Liver (tissue), 9 donors: ENCODE results near the gene TFAP2A. TPM values are rescaled to one million over a fixed set of nuclear protein-coding genes. Genes with fewer than 3 reads are reported as not detected.

Source experiments
- DNase-seq: peaks from one replicate; pipeline ENCODE4 v3.0.0-alpha.2; 2017; ENCODE audit warnings: low spot score
- H3K27ac ChIP-seq, 2 donors: one replicate each; pipeline ENCODE4 v1.7.0; 2013; ENCODE audit warnings: inconsistent platforms in 2 of 2, low read length in 2 of 2, control low read depth in 1 of 2, low read depth in 1 of 2, mild to moderate bottlenecking in 1 of 2
- H3K27me3 ChIP-seq, 4 donors: one replicate each; pipeline versions ENCODE4 v1.6.1 to v1.7.0; 2013; ENCODE audit warnings: low read length in 3 of 4, inconsistent platforms in 1 of 4, mild to moderate bottlenecking in 1 of 4, moderate library complexity in 1 of 4; ENCODE audit not compliant: control insufficient read depth in 4 of 4, insufficient read depth in 4 of 4
- H3K36me3 ChIP-seq, 4 donors: one replicate each; pipeline versions ENCODE4 v1.6.1 to v1.7.0; 2013; ENCODE audit warnings: low read length in 3 of 4, mild to moderate bottlenecking in 3 of 4, low read depth in 1 of 4, moderate library complexity in 1 of 4; ENCODE audit not compliant: control insufficient read depth in 4 of 4, insufficient read depth in 3 of 4
- H3K4me1 ChIP-seq, 4 donors: one replicate each; pipeline versions ENCODE4 v1.6.1 to v1.7.0; 2013; ENCODE audit warnings: low read length in 3 of 4, mild to moderate bottlenecking in 3 of 4, moderate library complexity in 1 of 4; ENCODE audit not compliant: control insufficient read depth in 4 of 4, insufficient read depth in 4 of 4
- H3K4me3 ChIP-seq, 3 donors: one replicate each; pipeline versions ENCODE4 v1.6.1 to v1.7.0; 2013; ENCODE audit warnings: low read length in 3 of 3, control low read depth in 1 of 3, low read depth in 1 of 3, mild to moderate bottlenecking in 1 of 3
- H3K9ac ChIP-seq, 2 donors: one replicate each; pipeline ENCODE4 v1.7.0; 2013; ENCODE audit warnings: low read length in 2 of 2, mild to moderate bottlenecking in 2 of 2, moderate library complexity in 2 of 2, control low read depth in 1 of 2, low read depth in 1 of 2
- H3K9me3 ChIP-seq, 4 donors: one replicate each; pipeline versions ENCODE4 v1.6.1 to v1.7.0; 2013; ENCODE audit warnings: low read length in 3 of 4; ENCODE audit not compliant: control insufficient read depth in 4 of 4
- ATF3 ChIP-seq: IDR thresholded peaks from 2 replicates; pipeline ENCODE4 v1.6.1; 2016; ENCODE audit warnings: antibody characterized with exemption
- CTCF ChIP-seq: fragments of 150-350 bp; IDR thresholded peaks from 2 replicates; pipeline ENCODE4 v1.5.1; 2017; ENCODE audit warnings: improper control_type of control experiment, low read depth, low read length; ENCODE audit not compliant: missing input control
- EGR1 ChIP-seq, 2 donors: IDR thresholded peaks; 2 replicates each; pipeline ENCODE4 v1.6.1; 2016 to 2018; ENCODE audit warnings: antibody characterized with exemption in 2 of 2, low read depth in 2 of 2
- FOXA1 ChIP-seq: IDR thresholded peaks from 2 replicates; pipeline ENCODE4 v1.6.1; 2016; ENCODE audit warnings: antibody characterized with exemption
- FOXA2 ChIP-seq: IDR thresholded peaks from 2 replicates; pipeline ENCODE4 v1.6.1; 2016; ENCODE audit warnings: antibody characterized with exemption
- GABPA ChIP-seq, 2 donors: IDR thresholded peaks in 1 of 2; conservative IDR thresholded peaks in 1 of 2; 2 replicates each; pipeline ENCODE4 v1.6.1; 2016; ENCODE audit warnings: antibody characterized with exemption in 2 of 2, mild to moderate bottlenecking in 1 of 2, moderate library complexity in 1 of 2
- HNF4A ChIP-seq, 2 donors: conservative IDR thresholded peaks; 2 replicates each; pipeline ENCODE4 v1.6.1; 2016; ENCODE audit warnings: antibody characterized with exemption in 2 of 2, mild to moderate bottlenecking in 2 of 2
- HNF4G ChIP-seq: IDR thresholded peaks from 2 replicates; pipeline ENCODE4 v1.6.1; 2016; ENCODE audit warnings: antibody characterized with exemption
- JUND ChIP-seq, 2 donors: IDR thresholded peaks; 2 replicates each; pipeline ENCODE4 v1.6.1; 2016; ENCODE audit warnings: antibody characterized with exemption in 2 of 2
- MAX ChIP-seq: IDR thresholded peaks from 2 replicates; pipeline ENCODE4 v1.6.1; 2016; ENCODE audit warnings: antibody characterized with exemption
- NR2F2 ChIP-seq: IDR thresholded peaks from 2 replicates; pipeline ENCODE4 v1.6.1; 2016; ENCODE audit warnings: antibody characterized with exemption
- RAD21 ChIP-seq, 2 donors: IDR thresholded peaks; 2 replicates each; pipeline ENCODE4 v1.6.1; 2016; ENCODE audit warnings: antibody characterized with exemption in 2 of 2, mild to moderate bottlenecking in 2 of 2
- REST ChIP-seq: IDR thresholded peaks from 2 replicates; pipeline ENCODE4 v1.6.1; 2016; ENCODE audit warnings: antibody characterized with exemption, mild to moderate bottlenecking
- RXRA ChIP-seq, 2 donors: IDR thresholded peaks; 2 replicates each; pipeline ENCODE4 v1.6.1; 2017 to 2018; ENCODE audit warnings: antibody characterized with exemption in 2 of 2, mild to moderate bottlenecking in 1 of 2
- SP1 ChIP-seq: IDR thresholded peaks from 2 replicates; pipeline ENCODE4 v1.6.1; 2018; ENCODE audit warnings: antibody characterized with exemption, mild to moderate bottlenecking
- TAF1 ChIP-seq: conservative IDR thresholded peaks from 2 replicates; pipeline ENCODE4 v1.6.1; 2016; ENCODE audit warnings: antibody characterized with exemption, mild to moderate bottlenecking
- YY1 ChIP-seq: IDR thresholded peaks from 2 replicates; pipeline ENCODE4 v1.6.1; 2016; ENCODE audit warnings: antibody characterized with exemption, mild to moderate bottlenecking
- ZBTB33 ChIP-seq: IDR thresholded peaks from 2 replicates; pipeline ENCODE4 v1.6.1; 2016; ENCODE audit warnings: antibody characterized with exemption
- WGBS: extraction: QIAGEN DNeasy Blood & Tissue Kit; methylation state at CpG from one replicate; pipeline ENCODE4 v1.1.7; 2013; 5-methylcytosine and 5-hydroxymethylcytosine counted together
- polyA plus RNA-seq, 2 donors: library from polyadenylated mRNA; stranded (reverse) in 1 of 2; unstranded in 1 of 2; fragments of 200-250 nt in 1 of 2; fragments of >200 nt in 1 of 2; fragmentation: Nextera tagmentation in 1 of 2; extraction: Ambion mirVana in 1 of 2; gene quantifications; one replicate each; pipeline versions ENCODE4 v1.2.1 to v1.2.3, GENCODE V29; 2013 to 2015
- total RNA-seq, 2 donors: library from RNA; depleted of rRNA; stranded (reverse); fragments of >200 nt; gene quantifications; one replicate each; pipeline ENCODE4 v1.2.3, GENCODE V29; 2014
- donor health status: healthy.
- donor health status: healthy.
- donor health status: healthy.
- donor health status: healthy.
- donor health status: healthy.

TFAP2A gene
- total and polyA plus RNA-seq, 4 donors = 0.03 to 0.08 TPM; not detected in 2

GRCh38 chr6:10437891-10438290, 23.0 kb upstream of the TFAP2A start (continued):
- TF ChIP-seq REST (no peak), HNF4A (conservative IDR thresholded peaks at IDR 0.05) (no peak), FOXA2 (no peak), JUND (IDR thresholded peaks at IDR 0.05) (no peak), RXRA (IDR thresholded peaks at IDR 0.05) (no peak)

- Histone ChIP-seq H3K36me3 (no peaks in the 10 kb centered on the region), H3K27ac (no peak overlapping the region), H3K4me1 (peaks cover 0 to 5% (median 1%) of the 10 kb centered on the region in 4 donors), H3K27me3 (peaks cover 0 to 2% (median 0%) of the 10 kb centered on the region in 4 donors), H3K4me3 (no peak overlapping the region), H3K9ac (no peak overlapping the region), H3K9me3 (no peaks in the 10 kb centered on the region)
- no peak for DNase-seq
- 63% methylated on average over 4 of the region's 4 CpGs for WGBS
- TF ChIP-seq TAF1 (no peak), REST (no peak), JUND (IDR thresholded peaks at IDR 0.05) (no peak), SP1 (no peak), YY1 (no peak), RAD21 (IDR thresholded peaks at IDR 0.05) (no peak), ZBTB33 (no peak), FOXA1 (no peak), CTCF (no peak), GABPA (IDR thresholded peaks at IDR 0.05 in 1 of 2, conservative IDR thresholded peaks at IDR 0.05 in 1 of 2) (no peak), MAX (no peak), NR2F2 (no peak), EGR1 (IDR thresholded peaks at IDR 0.05; ENCODE audit: low read depth in 2 of 2) (no peak), HNF4A (conservative IDR thresholded peaks at IDR 0.05) (no peak), HNF4G (no peak), ATF3 (no peak), FOXA2 (no peak), RXRA (IDR thresholded peaks at IDR 0.05) (no peak)
Measured at GRCh38 chr6:10434235-10434634, 19.4 kb upstream of the TFAP2A start.
